Measurements from ENCODE around the gene TMEM184B.
A peak's percentile ranks its signal among the peaks of the same experiment; 100 is the strongest.

DNA sequence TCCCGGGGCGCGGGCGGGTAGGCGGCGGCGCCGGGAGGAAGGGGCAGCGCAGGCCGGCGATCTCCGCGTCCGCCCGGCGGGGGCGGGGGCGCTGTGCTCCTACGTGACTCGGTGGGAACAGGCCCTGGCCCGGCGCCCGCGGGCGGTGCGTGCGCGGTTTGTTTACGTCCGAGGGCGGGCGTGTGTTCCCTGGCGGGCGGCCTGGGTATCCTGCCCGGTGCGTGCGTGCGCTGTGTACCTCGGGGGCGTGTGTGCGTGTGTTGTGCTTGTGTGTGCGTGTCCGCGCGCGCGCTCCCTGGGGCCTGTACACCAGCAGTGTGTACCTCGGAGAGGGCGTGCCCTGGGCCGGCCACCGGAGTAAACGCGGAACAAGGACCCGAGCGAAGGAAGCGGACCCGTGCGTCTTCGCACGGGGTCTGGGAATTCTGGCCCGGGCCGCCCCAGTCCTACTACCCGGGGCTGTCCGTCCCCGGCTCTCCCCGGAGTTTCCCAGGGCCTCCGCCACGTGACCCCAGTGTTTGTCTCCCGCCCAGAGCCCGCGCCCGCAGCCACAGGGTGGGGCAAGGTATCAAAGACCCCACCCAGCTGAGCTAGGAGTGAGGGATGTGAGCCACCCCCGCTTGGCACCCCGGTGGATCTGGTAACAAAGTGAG is 70.2 kb downstream of the TMEM184B start:
- TF ChIP-seq, protein P1, sequence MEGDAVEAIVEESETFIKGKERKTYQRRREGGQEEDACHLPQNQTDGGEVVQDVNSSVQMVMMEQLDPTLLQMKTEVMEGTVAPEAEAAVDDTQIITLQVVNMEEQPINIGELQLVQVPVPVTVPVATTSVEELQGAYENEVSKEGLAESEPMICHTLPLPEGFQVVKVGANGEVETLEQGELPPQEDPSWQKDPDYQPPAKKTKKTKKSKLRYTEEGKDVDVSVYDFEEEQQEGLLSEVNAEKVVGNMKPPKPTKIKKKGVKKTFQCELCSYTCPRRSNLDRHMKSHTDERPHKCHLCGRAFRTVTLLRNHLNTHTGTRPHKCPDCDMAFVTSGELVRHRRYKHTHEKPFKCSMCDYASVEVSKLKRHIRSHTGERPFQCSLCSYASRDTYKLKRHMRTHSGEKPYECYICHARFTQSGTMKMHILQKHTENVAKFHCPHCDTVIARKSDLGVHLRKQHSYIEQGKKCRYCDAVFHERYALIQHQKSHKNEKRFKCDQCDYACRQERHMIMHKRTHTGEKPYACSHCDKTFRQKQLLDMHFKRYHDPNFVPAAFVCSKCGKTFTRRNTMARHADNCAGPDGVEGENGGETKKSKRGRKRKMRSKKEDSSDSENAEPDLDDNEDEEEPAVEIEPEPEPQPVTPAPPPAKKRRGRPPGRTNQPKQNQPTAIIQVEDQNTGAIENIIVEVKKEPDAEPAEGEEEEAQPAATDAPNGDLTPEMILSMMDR (IDR thresholded peaks at IDR 0.05): peak; percentile 11 to 29 (median 18)
- peak; percentile 91 for TF ChIP-seq EP300 (IDR thresholded peaks at IDR 0.05)
- no peak for TF ChIP-seq POLR2A (IDR thresholded peaks at IDR 0.05; ENCODE audit: low read depth)
- peak in 1 of 2 donors; percentile 91 for TF ChIP-seq POLR2AphosphoS5 (IDR thresholded peaks at IDR 0.05)
